ENCODE data around the gene MCOLN3. TPM values are rescaled to one million over a fixed set of nuclear protein-coding genes. Genes with fewer than 3 reads are reported as not detected.
"Not testable (repeated sequence)": the region's sequence is repeated elsewhere in the genome, so short reads cannot be mapped to it uniquely, and the experiment has no call there.

MCOLN3 gene
- total RNA-seq, 2 experiments from 2014 or later = 0.21 to 0.24 TPM

GRCh38 chr1:85025940-85026339 is 22.4 kb downstream of the MCOLN3 start:
- Mint-ChIP-seq H3K27me3 (peaks cover 4% of the 10 kb centered on the region), H3K9me3 (no peaks in the 10 kb centered on the region), H3K4me3 (no peak overlapping the region), H3K4me1 (peaks cover 9% of the 10 kb centered on the region), H3K27ac (no peak overlapping the region), H3K36me3 (no peaks in the 10 kb centered on the region)
- no peak for DNase-seq

- Mint-ChIP-seq H3K36me3 (no peaks in the 10 kb centered on the region), H3K9me3 (no peaks in the 10 kb centered on the region), H3K4me3 (no peak overlapping the region), H3K4me1 (peaks cover 9% of the 10 kb centered on the region), H3K27me3 (no peaks in the 10 kb centered on the region), H3K27ac (no peak overlapping the region)
- no peak for DNase-seq
Measured at GRCh38 chr1:85024736-85025135, 23.6 kb downstream of the MCOLN3 start.

- H3K9me3 Mint-ChIP-seq = no peaks in the 10 kb centered on the region
- no peaks in the 10 kb centered on the region for H3K27me3 Mint-ChIP-seq
- H3K36me3 Mint-ChIP-seq = no peaks in the 10 kb centered on the region
- peaks cover 8% of the 10 kb centered on the region for H3K4me1 Mint-ChIP-seq
- DNase-seq = no peak
- H3K27ac Mint-ChIP-seq = no peak overlapping the region
- no peak overlapping the region for H3K4me3 Mint-ChIP-seq
Measured at GRCh38 chr1:85022700-85023099, 25.6 kb downstream of the MCOLN3 start.

- Mint-ChIP-seq H3K4me1 (no peaks in the 10 kb centered on the region), H3K9me3 (no peaks in the 10 kb centered on the region), H3K27ac (no peak overlapping the region), H3K27me3 (peaks cover 4% of the 10 kb centered on the region), H3K4me3 (no peak overlapping the region), H3K36me3 (no peaks in the 10 kb centered on the region)
- no peak for DNase-seq
Measured at GRCh38 chr1:85019994-85020393, 28.3 kb downstream of the MCOLN3 start.

GRCh38 chr1:85015826-85016225 is 32.5 kb downstream of the MCOLN3 start:
- no peaks in the 10 kb centered on the region for H3K36me3 Mint-ChIP-seq
- no peaks in the 10 kb centered on the region for H3K4me1 Mint-ChIP-seq
- no peak for DNase-seq

GRCh38 chr1:85005641-85006040 is 42.7 kb downstream of the MCOLN3 start:
- Mint-ChIP-seq H3K36me3 (peaks cover 24% of the 10 kb centered on the region), H3K27me3 (peaks cover 20% of the 10 kb centered on the region), H3K27ac (peak overlapping the region; percentile 10), H3K9me3 (peaks cover 41% of the 10 kb centered on the region)
- not testable (repeated sequence) for DNase-seq, H3K4me3 Mint-ChIP-seq, H3K4me1 Mint-ChIP-seq

More at GRCh38 chr1:85015826-85016225, 32.5 kb downstream of the MCOLN3 start:
- peaks cover 6% of the 10 kb centered on the region for H3K27me3 Mint-ChIP-seq
- H3K27ac Mint-ChIP-seq = no peak overlapping the region
- H3K4me3 Mint-ChIP-seq = no peak overlapping the region
- H3K9me3 Mint-ChIP-seq = peaks cover 2% of the 10 kb centered on the region

- Mint-ChIP-seq H3K9me3 (peaks cover 25% of the 10 kb centered on the region), H3K4me3 (no peak overlapping the region), H3K36me3 (peaks cover 18% of the 10 kb centered on the region), H3K4me1 (peaks cover 20% of the 10 kb centered on the region), H3K27ac (no peak overlapping the region), H3K27me3 (peaks cover 21% of the 10 kb centered on the region)
- DNase-seq = no peak
Measured at GRCh38 chr1:85001742-85002141, 46.6 kb downstream of the MCOLN3 start.

GRCh38 chr1:84998642-84999280 is 49.5 kb downstream of the MCOLN3 start:
- Mint-ChIP-seq H3K9me3 (peaks cover 5% of the 10 kb centered on the region), H3K27me3 (peaks cover 21% of the 10 kb centered on the region), H3K4me3 (peak overlapping the region; percentile 84), H3K27ac (peak overlapping the region; percentile 35), H3K4me1 (peaks cover 25% of the 10 kb centered on the region), H3K36me3 (peaks cover 16% of the 10 kb centered on the region)
- peak; percentile 65 for DNase-seq

- Mint-ChIP-seq H3K27me3 (peaks cover 21% of the 10 kb centered on the region), H3K4me3 (peak overlapping the region; percentile 84), H3K4me1 (peaks cover 28% of the 10 kb centered on the region), H3K9me3 (peaks cover 2% of the 10 kb centered on the region), H3K36me3 (peaks cover 15% of the 10 kb centered on the region), H3K27ac (no peak overlapping the region)
- peak; percentile 2 for DNase-seq
Measured at GRCh38 chr1:84997667-84998600, 50.4 kb downstream of the MCOLN3 start.

- Mint-ChIP-seq H3K4me1 (peaks cover 34% of the 10 kb centered on the region), H3K27me3 (peaks cover 21% of the 10 kb centered on the region), H3K27ac (peak within 1 kb of the TSS; percentile 85), H3K36me3 (peaks cover 19% of the 10 kb centered on the region), H3K4me3 (peak within 1 kb of the TSS; percentile 84), H3K9me3 (peaks cover 2% of the 10 kb centered on the region)
- DNase-seq = peak; percentile 65
Measured at GRCh38 chr1:84996846-84997666, 51.2 kb downstream of the MCOLN3 start, which contains the start of gene MCOLN2. Gene MCOLN2, minus strand, starts transcription at chr1:84997113. Its CDS starts 241 bp downstream, at chr1:84996872.

GRCh38 chr1:84995484-84996334 is 52.6 kb downstream of the MCOLN3 start:
- H3K4me3 Mint-ChIP-seq = peak overlapping the region; percentile 84
- peaks cover 24% of the 10 kb centered on the region for H3K36me3 Mint-ChIP-seq
- H3K4me1 Mint-ChIP-seq = peaks cover 43% of the 10 kb centered on the region
- peaks cover 21% of the 10 kb centered on the region for H3K27me3 Mint-ChIP-seq
- peak overlapping the region; percentile 85 for H3K27ac Mint-ChIP-seq
- H3K9me3 Mint-ChIP-seq = peaks cover 2% of the 10 kb centered on the region
- DNase-seq = peak; percentile 6

- Mint-ChIP-seq H3K27ac (no peak overlapping the region), H3K9me3 (peaks cover 2% of the 10 kb centered on the region), H3K27me3 (no peaks in the 10 kb centered on the region), H3K4me1 (peaks cover 42% of the 10 kb centered on the region), H3K36me3 (peaks cover 24% of the 10 kb centered on the region), H3K4me3 (no peak overlapping the region)
- DNase-seq = no peak
Measured at GRCh38 chr1:84991097-84991920, 57.0 kb downstream of the MCOLN3 start.

- no peaks in the 10 kb centered on the region for H3K9me3 Mint-ChIP-seq
- peak overlapping the region; percentile 22 for H3K27ac Mint-ChIP-seq
- peaks cover 35% of the 10 kb centered on the region for H3K4me1 Mint-ChIP-seq
- H3K4me3 Mint-ChIP-seq = no peak overlapping the region
- peaks cover 30% of the 10 kb centered on the region for H3K36me3 Mint-ChIP-seq
- peaks cover 3% of the 10 kb centered on the region for H3K27me3 Mint-ChIP-seq
- DNase-seq = no peak
Measured at GRCh38 chr1:84988588-84988987, 59.7 kb downstream of the MCOLN3 start.
